HG02870 (cell line): ENCODE results near the gene ALG12.

Source experiments
- ATAC-seq: cut with Tn5 transposase; IDR thresholded peaks from one replicate; pipeline ENCODE4 v1.9.1; 2021; ENCODE audit warnings: mild to moderate bottlenecking, moderate library complexity; ENCODE audit not compliant: unreplicated experiment

Gene ALG12

GRCh38 chr22:49917974-49918910 is at the start of gene ALG12, which contains the start of gene CRELD2:
Gene ALG12, minus strand, starts transcription at chr22:49918438. Its CDS starts 4,673 bp downstream, at chr22:49913765.
Gene CRELD2, plus strand, starts transcription at chr22:49918634. Its CDS starts 136 bp downstream, at chr22:49918770.
- ATAC-seq = peak; percentile 88

GRCh38 chr22:49967706-49968208 is 49.5 kb upstream of the ALG12 start:
- ATAC-seq = no peak

GRCh38 chr22:49966774-49967705 is 48.8 kb upstream of the ALG12 start:
- no peak for ATAC-seq

GRCh38 chr22:49966041-49966773 is 48.0 kb upstream of the ALG12 start:
- ATAC-seq = no peak

- no peak for ATAC-seq
These were observed 47.1 kb upstream of the ALG12 start for GRCh38 chr22:49965091-49966040.

- ATAC-seq = no peak
These were observed 46.2 kb upstream of the ALG12 start for GRCh38 chr22:49964136-49965090.

- ATAC-seq = no peak
These were observed 45.4 kb upstream of the ALG12 start for GRCh38 chr22:49963647-49964026.

- ATAC-seq = no peak
These were observed 44.8 kb upstream of the ALG12 start for GRCh38 chr22:49962751-49963646.

GRCh38 chr22:49962012-49962750 is 43.9 kb upstream of the ALG12 start:
- ATAC-seq = no peak

- no peak for ATAC-seq
These were observed 43.4 kb upstream of the ALG12 start for GRCh38 chr22:49961601-49962011.

- ATAC-seq = no peak
These were observed 42.9 kb upstream of the ALG12 start for GRCh38 chr22:49961005-49961600.

GRCh38 chr22:49960159-49961004 is 42.1 kb upstream of the ALG12 start, which contains the start of gene PIM3:
Gene PIM3, plus strand, starts transcription at chr22:49960772. Its CDS starts 176 bp downstream, at chr22:49960948.
- ATAC-seq = peak; percentile 56

GRCh38 chr22:49959782-49960158 is 41.5 kb upstream of the ALG12 start:
- peak; percentile 3 for ATAC-seq

GRCh38 chr22:49958931-49959781 is 40.9 kb upstream of the ALG12 start:
- ATAC-seq = no peak
